OCI-LY3 (cell line): Measurements from ENCODE around the gene USP3.

Source experiments
- CTCF ChIP-seq: fragments of 200-600, 300-600 bp; sonication (generic); IDR thresholded peaks from 2 replicates; pipeline ENCODE4 v1.5.1; 2014; ENCODE audit warnings: antibody characterized with exemption, low read length, low read depth
- EZH2phosphoT487 ChIP-seq: fragments of 200-600 bp; shearing (Covaris generic); IDR thresholded peaks from 2 replicates; pipeline ENCODE4 v1.6.1; 2018; ENCODE audit warnings: antibody characterized with exemption, mixed run types, low read depth

DNA sequence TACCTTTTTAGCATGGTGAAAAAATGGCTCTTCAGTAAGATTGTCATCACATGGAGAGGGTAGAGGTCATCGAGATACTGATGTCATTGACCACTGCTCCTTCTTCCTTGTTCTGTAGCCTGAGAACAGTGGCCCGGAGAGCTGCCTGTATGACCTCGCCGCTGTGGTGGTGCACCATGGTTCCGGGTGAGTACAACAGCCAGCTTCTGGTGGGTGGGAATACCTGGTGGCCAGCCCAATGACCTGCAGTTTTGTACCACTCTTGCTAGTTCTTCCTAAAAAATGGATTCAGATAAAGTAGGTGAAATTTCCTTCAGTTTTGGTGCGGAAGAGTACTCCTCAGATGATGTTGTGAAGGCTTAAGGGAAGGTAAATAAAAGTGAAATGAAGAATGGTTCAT, 84.4 kb downstream of the USP3 start:
- TF ChIP-seq CTCF = no peak
- TF ChIP-seq EZH2phosphoT487 = no peak
